AG20443 (cell line): ENCODE measurements around the gene ANTXRL.

Experiments used
- DNase-seq: peaks from one replicate; pipeline ENCODE4 v3.0.0; 2012; ENCODE audit warnings: low spot score, mixed read lengths

ANTXRL gene

GRCh38 chr10:46308666-46309450, 22.1 kb downstream of the ANTXRL start:
- no peak for DNase-seq

DNA sequence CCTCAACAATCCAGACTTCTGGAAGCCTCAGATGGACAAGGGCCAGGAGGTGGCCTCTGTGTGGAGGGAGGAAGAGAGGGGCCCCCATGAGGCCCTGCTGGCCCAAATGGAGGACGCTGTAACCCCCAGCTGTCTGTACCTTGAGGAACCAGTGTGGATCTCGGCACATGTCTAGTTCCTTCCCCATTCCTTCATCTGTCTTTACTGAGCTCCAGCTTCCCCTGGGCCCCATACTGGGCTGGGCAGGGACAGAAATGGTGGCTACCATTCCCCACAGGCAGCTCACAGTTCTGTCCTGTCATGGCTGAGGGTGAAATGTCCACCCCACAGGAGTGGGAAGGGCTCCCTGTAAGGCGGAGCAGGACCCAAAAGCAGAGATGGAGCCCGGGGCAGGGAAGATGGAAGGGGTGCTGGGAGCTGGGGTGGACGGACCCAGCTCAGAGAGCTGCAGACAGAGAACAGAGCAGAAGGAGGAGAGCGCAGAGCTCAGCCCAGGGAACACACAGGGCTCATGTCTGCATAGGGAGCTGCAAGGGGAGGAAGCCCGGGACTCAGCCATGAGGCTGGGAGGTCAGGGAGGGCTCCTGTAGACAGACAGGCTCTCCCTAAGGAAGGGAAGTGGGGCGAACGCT, 22.8 kb downstream of the ANTXRL start:
- no peak for DNase-seq

DNA sequence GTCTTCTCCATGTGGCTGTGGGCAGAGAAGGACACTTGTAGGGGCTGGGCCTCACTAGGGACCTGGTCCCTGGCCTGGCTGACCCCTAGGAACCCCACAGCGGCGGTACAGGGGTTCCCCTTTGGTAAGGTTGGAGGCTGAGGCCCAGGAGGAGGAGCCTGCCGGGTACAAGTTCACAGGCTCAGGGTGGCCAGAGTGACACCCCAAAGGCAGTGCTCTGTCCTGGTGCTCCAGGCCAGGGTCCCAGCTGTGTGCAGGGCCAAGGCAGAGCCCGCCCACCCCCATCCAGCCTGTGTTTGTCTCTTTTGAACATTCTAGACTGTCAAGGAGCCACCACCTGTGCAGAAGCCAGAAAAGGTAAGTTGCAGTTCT, 23.3 kb downstream of the ANTXRL start:
- DNase-seq, result no peak

- DNase-seq, result no peak
Observed at GRCh38 chr10:46310851-46311250, 24.1 kb downstream of the ANTXRL start.

- no peak for DNase-seq
Observed at GRCh38 chr10:46311501-46311951, 24.7 kb downstream of the ANTXRL start.

DNA sequence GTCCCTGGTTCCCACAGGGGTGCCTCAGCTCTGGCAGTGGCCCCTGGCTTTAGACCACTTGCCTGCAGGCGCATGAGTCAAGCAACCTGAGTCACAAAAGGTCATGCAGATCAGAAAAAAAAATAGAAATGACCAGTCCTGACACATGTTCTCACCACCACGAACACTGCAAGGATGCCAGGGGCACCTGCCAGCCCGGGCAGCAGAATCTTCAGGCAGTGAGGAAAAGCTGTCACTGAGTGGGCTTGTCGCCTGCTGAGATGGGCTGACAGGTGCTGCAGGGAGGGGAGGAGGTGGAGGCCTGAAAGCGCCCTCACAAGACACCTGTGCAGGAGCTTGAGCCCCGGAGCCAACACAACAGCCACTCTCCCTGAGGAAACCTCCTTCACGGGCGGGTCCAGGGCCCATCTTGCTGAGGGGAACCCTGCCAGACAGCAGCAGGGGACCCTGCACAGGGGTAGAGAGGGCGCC, 25.2 kb downstream of the ANTXRL start:
- DNase-seq, result peak; percentile 66

DNA sequence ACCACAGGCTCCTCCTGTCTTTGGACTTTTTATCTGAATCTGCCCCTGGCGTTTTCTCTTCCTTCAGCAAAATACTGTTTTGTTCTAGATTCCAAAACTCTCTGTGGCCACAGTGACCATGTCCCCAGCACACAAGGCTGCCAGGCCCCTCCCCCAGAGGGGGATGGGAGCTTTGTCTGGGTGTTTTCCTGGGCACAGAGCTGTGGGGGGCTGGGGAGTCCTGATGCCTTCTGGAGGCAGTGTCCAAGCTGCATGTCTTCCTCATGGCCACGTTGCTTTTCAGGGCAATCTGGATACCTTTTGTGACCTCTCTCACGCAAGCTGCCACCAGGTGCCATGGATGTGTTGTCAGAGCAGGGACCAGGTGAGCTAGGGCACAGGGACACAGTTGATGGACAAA, 26.2 kb downstream of the ANTXRL start:
- DNase-seq, result no peak

GRCh38 chr10:46314071-46314470, 27.3 kb downstream of the ANTXRL start:
- DNase-seq, result no peak

- peak; percentile 55 for DNase-seq
Observed at GRCh38 chr10:46315071-46315860, 28.5 kb downstream of the ANTXRL start.

GRCh38 chr10:46317370-46317769, 30.6 kb downstream of the ANTXRL start:
- no peak for DNase-seq

DNA sequence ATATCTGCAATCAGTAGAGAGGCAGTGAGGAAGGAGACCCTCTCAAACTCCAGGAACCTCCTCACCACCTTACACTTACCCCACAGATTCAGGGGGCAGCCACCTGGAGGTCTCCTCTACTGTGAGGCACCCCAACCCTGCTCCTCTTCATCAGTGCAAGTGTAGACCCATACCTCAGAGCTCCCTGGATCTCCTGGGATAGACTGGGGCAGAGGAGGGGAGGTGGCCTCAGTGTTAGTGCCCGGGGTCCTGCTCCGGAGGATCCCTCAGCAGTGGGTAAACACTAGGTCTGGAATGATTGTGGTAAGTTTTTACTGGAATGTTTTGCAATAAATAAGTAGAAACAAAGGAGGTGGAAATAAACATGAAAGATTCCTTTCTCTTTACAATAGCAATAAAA, 31.1 kb downstream of the ANTXRL start:
- no peak for DNase-seq

GRCh38 chr10:46318799-46319198, 32.0 kb downstream of the ANTXRL start:
- DNase-seq, result no peak

- DNase-seq, result no peak
Observed at GRCh38 chr10:46319389-46319788, 32.6 kb downstream of the ANTXRL start.

DNA sequence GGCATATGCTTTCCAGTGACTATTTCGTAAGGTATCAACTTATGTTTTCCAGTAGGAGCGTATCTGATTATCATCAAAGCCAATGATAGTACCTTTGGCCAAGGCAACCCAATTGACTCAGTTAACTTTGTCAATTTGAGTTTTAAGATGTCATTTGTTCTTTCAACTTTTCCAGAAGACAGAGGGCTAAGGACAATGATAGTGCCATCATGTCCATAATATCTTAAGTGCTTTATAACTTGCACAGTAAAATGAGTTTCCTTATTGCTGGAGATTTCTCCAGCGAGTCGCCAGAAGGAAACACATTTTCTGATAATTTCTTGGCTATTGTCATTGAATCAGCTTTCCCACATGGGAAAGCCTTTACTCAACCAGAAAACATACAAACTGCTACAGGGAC, 35.0 kb downstream of the ANTXRL start:
- DNase-seq, result no peak

- DNase-seq, result no peak
Observed at GRCh38 chr10:46323176-46323575, 36.4 kb downstream of the ANTXRL start.

DNA sequence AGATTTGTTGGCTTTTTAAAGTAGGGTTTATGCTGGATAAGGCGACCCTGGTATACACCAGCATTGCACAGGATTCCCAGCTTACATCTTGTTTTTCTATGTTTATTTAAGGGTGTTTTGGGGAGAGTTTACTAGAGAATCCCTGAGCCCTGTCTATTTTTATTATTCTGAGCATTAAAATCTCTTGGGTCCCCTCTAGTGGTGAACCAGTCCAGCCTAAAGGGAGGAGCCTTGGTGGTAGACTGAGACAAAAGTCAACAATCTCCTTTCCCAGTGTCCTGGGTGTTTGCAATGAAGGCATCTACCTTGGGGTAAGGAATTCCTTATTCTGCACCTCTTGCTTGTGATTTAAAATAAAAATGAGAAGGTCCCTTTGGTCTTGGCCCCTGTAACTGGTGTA, 38.2 kb downstream of the ANTXRL start:
- peak; percentile 45 for DNase-seq

DNA sequence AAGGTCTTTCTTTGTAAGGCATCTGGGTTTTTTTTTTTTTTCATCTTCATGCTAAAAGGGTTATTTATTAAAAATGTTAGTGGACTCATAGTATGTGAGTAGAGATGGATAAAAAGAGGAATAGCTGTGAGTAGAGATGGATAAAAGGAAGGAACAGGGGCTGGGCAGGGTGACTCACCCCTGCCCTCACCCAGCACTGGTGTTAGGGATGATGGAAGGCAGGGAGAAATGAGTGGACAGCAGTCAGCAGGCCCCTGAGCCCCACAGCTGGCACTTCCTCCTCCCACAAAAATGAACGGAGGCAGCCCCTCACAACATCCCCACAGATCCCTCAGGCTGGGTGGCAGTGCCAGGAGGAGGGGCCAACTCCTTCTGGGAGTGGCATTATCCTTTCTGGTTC, 39.3 kb downstream of the ANTXRL start:
- no peak for DNase-seq

DNA sequence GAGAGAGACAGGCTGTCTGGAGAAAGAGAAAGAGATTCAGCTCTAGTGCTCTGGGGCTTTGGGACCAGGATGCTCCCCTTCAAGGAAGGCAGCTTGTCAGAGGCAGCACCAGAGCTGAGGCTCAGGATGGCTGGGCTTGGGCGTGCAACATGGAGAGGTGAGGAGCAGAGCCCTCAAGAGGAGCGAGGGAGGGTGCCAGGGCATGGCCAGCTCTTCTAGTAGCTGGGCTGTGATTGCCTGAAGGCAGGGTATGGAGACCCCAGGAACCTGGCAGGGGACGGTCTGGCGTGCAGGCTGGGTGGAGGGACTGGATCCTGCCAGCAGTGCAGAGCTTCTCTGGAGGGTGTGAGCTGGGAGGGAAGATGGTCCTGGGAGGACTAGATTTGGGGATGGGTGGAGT, 40.2 kb downstream of the ANTXRL start:
- no peak for DNase-seq

DNA sequence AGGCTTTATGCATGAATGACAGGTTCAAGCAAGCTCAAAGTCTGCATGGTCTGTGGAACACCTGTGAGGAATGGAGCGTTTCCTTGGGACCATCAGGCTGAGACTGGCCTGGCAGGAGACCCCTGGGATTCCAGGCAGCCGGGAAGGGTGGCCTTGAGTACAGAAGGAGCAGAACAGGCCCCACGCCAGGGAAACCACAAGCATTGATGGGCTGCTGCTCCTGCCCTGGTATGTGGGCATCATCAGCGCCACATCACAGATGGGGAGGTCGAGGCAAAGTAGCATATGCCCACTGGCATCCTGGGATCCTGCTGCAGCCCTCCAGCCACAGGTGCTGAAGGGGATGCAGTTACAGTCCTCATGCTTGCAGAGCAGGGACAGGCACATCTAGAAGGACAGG, 40.9 kb downstream of the ANTXRL start:
- DNase-seq, result no peak

DNA sequence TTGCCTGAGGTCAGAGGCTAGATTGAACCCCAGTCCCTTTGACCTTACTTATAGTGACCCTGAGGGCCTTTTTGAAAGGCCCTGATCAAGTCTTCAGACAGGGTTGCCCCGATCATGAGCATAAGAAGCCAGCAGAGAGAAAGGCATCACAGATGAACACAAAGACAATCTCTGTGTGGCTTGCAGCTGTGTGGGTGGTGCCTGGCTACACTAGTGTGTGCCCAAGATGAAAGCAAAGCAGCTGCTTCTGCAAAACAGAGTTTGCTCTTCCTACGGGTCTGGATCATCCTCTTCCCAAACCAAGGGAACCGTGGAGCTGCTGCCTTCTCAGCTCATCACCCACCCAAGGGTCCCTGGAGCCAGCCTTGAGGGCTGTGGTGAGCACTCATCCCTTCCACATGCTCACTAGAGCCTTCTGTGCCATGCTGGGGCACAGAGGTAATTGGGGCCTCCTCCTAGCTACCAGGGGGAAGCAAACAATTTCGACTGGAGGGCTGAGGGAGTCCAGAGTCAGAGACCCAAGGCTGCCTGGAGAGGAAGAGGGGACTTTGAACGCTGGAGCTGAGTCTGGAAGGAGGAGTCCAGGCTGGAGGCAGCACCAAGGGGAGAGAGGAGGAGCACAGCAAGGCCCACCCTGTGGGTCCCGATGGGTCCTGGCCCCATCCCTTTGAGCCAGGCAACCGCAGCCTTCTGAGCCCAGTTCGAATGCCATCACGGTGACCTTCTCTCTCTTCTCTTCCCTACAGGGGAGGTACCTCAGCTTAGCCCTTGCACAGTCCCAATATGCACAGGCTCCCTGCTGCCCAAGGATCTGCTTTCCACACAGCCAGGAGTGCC, 42.3 kb downstream of the ANTXRL start:
- no peak for DNase-seq

- DNase-seq, result peak; percentile 30
Observed at GRCh38 chr10:46329690-46330016, 42.9 kb downstream of the ANTXRL start.

DNA sequence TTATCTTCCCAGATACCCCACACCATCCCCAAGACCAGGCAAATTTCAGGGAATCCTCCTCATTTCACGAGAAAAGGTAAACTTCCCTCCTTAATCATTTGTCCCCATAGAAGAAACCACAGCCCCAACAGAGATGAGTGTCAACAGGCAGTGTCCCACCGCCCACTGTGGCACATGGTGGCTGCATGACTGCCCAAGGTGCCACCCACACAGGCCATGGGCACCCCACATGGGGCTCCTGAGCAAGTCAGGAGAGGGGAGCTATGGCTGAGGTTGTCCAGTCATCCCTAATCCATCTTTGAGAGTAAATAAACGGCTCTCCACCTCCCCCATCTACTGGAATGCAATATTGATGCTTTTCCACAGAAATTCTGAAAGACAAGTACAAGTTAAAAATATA, 44.1 kb downstream of the ANTXRL start:
- no peak for DNase-seq
